Activated naive CD4-positive, alpha-beta T cell treated with anti-CD3 and anti-CD28 coated beads for 36 hours (primary cell): ENCODE measurements around the gene GJB6. TPM values are rescaled to one million over a fixed set of nuclear protein-coding genes. Genes with fewer than 3 reads are reported as not detected.

Source experiments
- CTCF ChIA-PET: fragments of 350-600 bp; sonication (Branson Sonifier 250); formaldehyde crosslinking; loops from one replicate; lab custom pipeline; 2021; ENCODE audit warnings: antibody characterized with exemption; lab: Charles Lee
- DNase-seq: peaks from one replicate; pipeline ENCODE4 v3.0.0-alpha.2; 2020
- H3K27ac Mint-ChIP-seq: one replicate; pipeline ENCODE4 v1.8.0; 2021; ENCODE audit warnings: mild to moderate bottlenecking, mixed read lengths
- H3K27me3 Mint-ChIP-seq: one replicate; pipeline ENCODE4 v1.8.0; 2021; ENCODE audit warnings: low read depth, mixed read lengths
- H3K36me3 Mint-ChIP-seq: one replicate; pipeline ENCODE4 v1.8.0; 2021; ENCODE audit warnings: low read depth, mixed read lengths
- H3K4me1 Mint-ChIP-seq: one replicate; pipeline ENCODE4 v1.8.0; 2021; ENCODE audit warnings: low read depth, mixed read lengths
- H3K4me3 Mint-ChIP-seq: one replicate; pipeline ENCODE4 v1.8.0; 2021; ENCODE audit warnings: mild to moderate bottlenecking, moderate library complexity, mixed read lengths
- H3K9me3 Mint-ChIP-seq: one replicate; pipeline ENCODE4 v1.8.0; 2021; ENCODE audit warnings: mixed read lengths
- intact Hi-C: fragments of 100-400 bp; cut with micrococcal nuclease; formaldehyde crosslinking; loops from one replicate; pipeline ENCODE4 v1.15.1; 2023
- total RNA-seq, 2 experiments: library from RNA; stranded (reverse); gene quantifications; one replicate each; pipeline ENCODE4 v1.2.3, GENCODE V29; 2021

The GJB6 gene
- total RNA-seq, 2 experiments from 2014 or later: 0.30 to 0.50 TPM

DNA sequence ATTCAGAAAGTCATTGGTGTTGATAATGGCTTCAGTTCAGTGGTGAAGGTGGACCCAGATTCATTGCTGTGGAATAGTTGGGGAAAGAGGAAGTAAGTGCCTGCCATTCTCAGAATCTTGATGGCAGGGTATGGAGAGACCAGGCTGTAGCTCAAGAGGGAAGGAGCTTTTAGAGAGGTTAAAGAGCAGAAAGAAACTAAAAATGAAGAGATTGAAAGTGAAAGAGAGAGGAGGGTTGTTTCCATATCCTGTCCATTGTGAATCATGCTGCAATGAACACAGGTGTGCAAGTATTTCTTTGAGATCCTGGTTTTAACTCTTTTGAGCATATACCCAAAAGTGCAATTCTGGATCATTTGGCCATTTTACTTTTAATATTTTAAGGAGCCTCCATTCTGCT is 12.5 kb downstream of the GJB6 start:
- no peak for DNase-seq

GRCh38 chr13:20217168-20217567 is 15.0 kb downstream of the GJB6 start:
- H3K4me1 Mint-ChIP-seq: peaks cover 17% of the 10 kb centered on the region
- DNase-seq: no peak
- intact Hi-C loops: no loop called here
- H3K27ac Mint-ChIP-seq: no peak overlapping the region
- CTCF ChIA-PET: interaction anchor here (0.6 to 0.8 kb wide), 2 partner anchors 35 to 268 kb away, joined by 3 to 4 read pairs; no protein-coding TSS in a partner anchor
- no peaks in the 10 kb centered on the region for H3K9me3 Mint-ChIP-seq
- H3K36me3 Mint-ChIP-seq: no peaks in the 10 kb centered on the region
- H3K4me3 Mint-ChIP-seq: no peak overlapping the region
- no peaks in the 10 kb centered on the region for H3K27me3 Mint-ChIP-seq

More for the DNA sequence above, 12.5 kb downstream of the GJB6 start:
- Mint-ChIP-seq H3K4me3 (peak overlapping the region; percentile 2), H3K27me3 (no peaks in the 10 kb centered on the region), H3K4me1 (peaks cover 17% of the 10 kb centered on the region), H3K27ac (peak overlapping the region; percentile 5), H3K9me3 (no peaks in the 10 kb centered on the region), H3K36me3 (no peaks in the 10 kb centered on the region)
- intact Hi-C loops: loop anchor here (1.0 to 2.0 kb wide), 2 partner anchors 25 to 200 kb away; no protein-coding TSS in a partner anchor
- CTCF ChIA-PET: interaction anchor here (1.3 kb wide), 1 partner anchor 22 kb away, joined by 10 read pairs; no protein-coding TSS in a partner anchor

- intact Hi-C loops: no loop called here
- H3K27me3 Mint-ChIP-seq: no peaks in the 10 kb centered on the region
- H3K4me3 Mint-ChIP-seq: no peak overlapping the region
- no peak overlapping the region for H3K27ac Mint-ChIP-seq
- no peaks in the 10 kb centered on the region for H3K9me3 Mint-ChIP-seq
- CTCF ChIA-PET: interaction anchor here (0.7 kb wide), 1 partner anchor 13 kb away, joined by 3 read pairs; no protein-coding TSS in a partner anchor
- no peaks in the 10 kb centered on the region for H3K4me1 Mint-ChIP-seq
- no peaks in the 10 kb centered on the region for H3K36me3 Mint-ChIP-seq
- no peak for DNase-seq
Measured at GRCh38 chr13:20209948-20210347, 22.2 kb downstream of the GJB6 start.

- intact Hi-C loops: no loop called here
- no peak for DNase-seq
- Mint-ChIP-seq H3K27ac (no peak overlapping the region), H3K4me1 (no peaks in the 10 kb centered on the region), H3K4me3 (no peak overlapping the region), H3K27me3 (no peaks in the 10 kb centered on the region), H3K9me3 (peaks cover under 1% of the 10 kb centered on the region), H3K36me3 (no peaks in the 10 kb centered on the region)
- CTCF ChIA-PET: no interaction called here
Measured at GRCh38 chr13:20206698-20207235, 25.4 kb downstream of the GJB6 start.

DNA sequence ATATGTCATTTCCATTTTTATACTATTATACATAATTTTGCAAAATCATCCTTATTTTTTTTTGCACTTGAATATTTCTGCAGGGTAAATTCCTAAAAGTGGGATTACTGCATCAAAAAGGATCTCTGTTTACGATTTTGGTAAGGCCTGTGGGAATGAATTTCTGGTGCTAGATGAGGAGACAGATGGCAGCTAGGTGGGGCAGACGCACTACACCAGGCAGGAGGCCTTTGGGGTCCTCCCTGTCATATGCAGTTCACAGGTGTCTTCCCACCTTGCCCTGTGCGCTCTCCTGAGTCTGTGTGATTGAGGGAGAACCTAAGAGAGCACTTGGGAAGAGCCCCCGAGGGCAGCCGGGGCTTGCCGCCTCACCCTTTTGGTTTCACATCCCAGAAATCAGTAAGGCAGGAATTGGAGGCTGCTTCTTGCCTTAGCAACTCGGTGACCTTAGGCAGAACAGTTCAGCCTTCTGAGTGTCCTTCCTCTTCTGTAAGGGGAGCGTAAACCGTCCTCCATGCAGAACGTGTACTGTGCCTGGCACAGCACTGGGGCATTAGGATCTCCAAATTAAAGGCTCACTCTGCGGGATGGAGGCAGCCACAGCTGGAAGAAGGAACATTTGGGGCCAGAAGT is 25.9 kb downstream of the GJB6 start:
- no peak for DNase-seq
- H3K4me3 Mint-ChIP-seq: no peak overlapping the region
- CTCF ChIA-PET: no interaction called here
- no peaks in the 10 kb centered on the region for H3K36me3 Mint-ChIP-seq
- intact Hi-C loops: no loop called here
- H3K27me3 Mint-ChIP-seq: no peaks in the 10 kb centered on the region
- no peak overlapping the region for H3K27ac Mint-ChIP-seq
- H3K4me1 Mint-ChIP-seq: no peaks in the 10 kb centered on the region
- H3K9me3 Mint-ChIP-seq: peaks cover 2% of the 10 kb centered on the region

DNA sequence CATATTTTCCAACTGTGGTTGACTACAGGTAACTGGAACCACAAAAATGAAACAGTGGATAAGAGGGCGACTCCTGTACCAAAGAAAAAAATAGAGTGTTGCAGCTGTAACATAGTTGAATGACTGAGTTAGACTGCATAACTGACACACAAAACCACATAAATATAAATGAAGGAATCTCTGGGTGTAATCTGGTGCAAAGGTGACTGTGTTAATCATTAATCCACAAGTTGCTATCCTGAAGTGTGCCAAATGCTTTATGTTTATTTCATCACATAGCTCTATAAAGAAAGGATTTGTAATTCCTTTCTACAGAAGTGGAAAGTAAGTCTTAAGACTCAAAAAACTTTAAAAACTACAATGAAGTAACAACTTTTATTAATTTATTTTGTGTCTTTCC is 33.3 kb downstream of the GJB6 start:
- Mint-ChIP-seq H3K27ac (no peak overlapping the region), H3K27me3 (peaks cover 36% of the 10 kb centered on the region), H3K4me3 (no peak overlapping the region), H3K4me1 (peaks cover 11% of the 10 kb centered on the region), H3K36me3 (no peaks in the 10 kb centered on the region), H3K9me3 (peaks cover 2% of the 10 kb centered on the region)
- intact Hi-C loops: loop anchor here (5.0 kb wide), 2 partner anchors 99 to 574 kb away; partner anchors contain the start of gene EEF1AKMT1
- CTCF ChIA-PET: interaction anchor here (0.7 to 3.5 kb wide), 2 partner anchors 278 to 295 kb away, joined by 3 to 20 read pairs; no protein-coding TSS in a partner anchor
- DNase-seq: no peak

DNA sequence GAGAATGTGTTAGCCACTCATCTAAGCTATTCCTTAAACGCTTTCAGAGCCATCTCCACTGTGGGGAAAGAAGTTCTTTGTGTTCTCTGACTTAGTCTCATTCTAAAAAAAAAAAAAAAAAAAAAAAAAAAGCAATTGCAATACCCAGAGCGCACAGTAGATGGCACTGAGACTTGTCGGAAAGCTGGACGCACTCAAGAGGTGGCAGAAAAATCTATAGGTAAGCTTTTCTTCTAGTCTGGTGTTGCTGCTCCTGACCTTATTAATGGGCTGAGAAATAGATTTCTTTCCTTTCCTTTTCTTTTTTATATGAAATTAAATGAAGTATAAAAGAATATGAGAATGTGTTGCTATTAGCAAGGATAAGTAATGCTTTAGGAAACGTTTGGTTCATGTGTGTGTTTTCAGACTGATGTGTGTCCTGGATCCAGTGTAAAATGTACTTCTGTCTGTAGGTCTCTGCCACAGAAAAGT is 34.7 kb downstream of the GJB6 start:
- H3K36me3 Mint-ChIP-seq: no peaks in the 10 kb centered on the region

DNA sequence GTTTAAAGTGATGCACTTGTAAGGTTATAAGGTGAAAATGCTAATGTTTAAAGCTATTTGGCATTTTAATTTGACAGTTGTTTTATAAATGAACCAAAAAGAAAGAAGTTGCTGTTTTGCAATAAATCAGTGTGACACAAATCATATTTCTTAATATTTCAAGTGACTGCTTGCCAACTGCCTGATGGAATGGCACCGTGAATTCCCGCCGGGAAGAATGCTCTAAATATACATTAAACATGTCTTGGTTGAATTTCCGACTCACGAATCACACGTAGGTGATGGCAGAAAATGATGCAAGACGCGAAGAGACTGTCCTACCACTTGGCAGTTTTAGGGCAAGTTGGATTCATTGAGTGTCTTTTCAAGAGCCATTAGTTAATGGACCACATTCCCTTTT is 36.3 kb downstream of the GJB6 start:
- DNase-seq: no peak
- Mint-ChIP-seq H3K27me3 (peaks cover 51% of the 10 kb centered on the region), H3K36me3 (no peaks in the 10 kb centered on the region), H3K4me3 (no peak overlapping the region), H3K9me3 (no peaks in the 10 kb centered on the region), H3K27ac (no peak overlapping the region), H3K4me1 (peaks cover 13% of the 10 kb centered on the region)
- CTCF ChIA-PET: interaction anchor here (0.6 to 2.1 kb wide), 6 partner anchors 10 to 349 kb away, joined by 3 to 9 read pairs (median 3); no protein-coding TSS in a partner anchor
- intact Hi-C loops: loop anchor here (2.0 to 5.0 kb wide), 5 partner anchors 23 to 576 kb away; partner anchors contain the start of gene EEF1AKMT1

More for the DNA sequence above, 34.7 kb downstream of the GJB6 start:
- Mint-ChIP-seq H3K9me3 (peaks cover 2% of the 10 kb centered on the region), H3K4me1 (peaks cover 13% of the 10 kb centered on the region), H3K27me3 (peaks cover 37% of the 10 kb centered on the region), H3K27ac (no peak overlapping the region), H3K4me3 (no peak overlapping the region)
- CTCF ChIA-PET: interaction anchor here (0.6 to 3.5 kb wide), 43 partner anchors 12 to 859 kb away, joined by 3 to 20 read pairs (median 3); no protein-coding TSS in a partner anchor
- peak; percentile 23 for DNase-seq
- intact Hi-C loops: loop anchor here (1.0 to 5.0 kb wide), 7 partner anchors 100 to 728 kb away; partner anchors contain the start of gene EEF1AKMT1

DNA sequence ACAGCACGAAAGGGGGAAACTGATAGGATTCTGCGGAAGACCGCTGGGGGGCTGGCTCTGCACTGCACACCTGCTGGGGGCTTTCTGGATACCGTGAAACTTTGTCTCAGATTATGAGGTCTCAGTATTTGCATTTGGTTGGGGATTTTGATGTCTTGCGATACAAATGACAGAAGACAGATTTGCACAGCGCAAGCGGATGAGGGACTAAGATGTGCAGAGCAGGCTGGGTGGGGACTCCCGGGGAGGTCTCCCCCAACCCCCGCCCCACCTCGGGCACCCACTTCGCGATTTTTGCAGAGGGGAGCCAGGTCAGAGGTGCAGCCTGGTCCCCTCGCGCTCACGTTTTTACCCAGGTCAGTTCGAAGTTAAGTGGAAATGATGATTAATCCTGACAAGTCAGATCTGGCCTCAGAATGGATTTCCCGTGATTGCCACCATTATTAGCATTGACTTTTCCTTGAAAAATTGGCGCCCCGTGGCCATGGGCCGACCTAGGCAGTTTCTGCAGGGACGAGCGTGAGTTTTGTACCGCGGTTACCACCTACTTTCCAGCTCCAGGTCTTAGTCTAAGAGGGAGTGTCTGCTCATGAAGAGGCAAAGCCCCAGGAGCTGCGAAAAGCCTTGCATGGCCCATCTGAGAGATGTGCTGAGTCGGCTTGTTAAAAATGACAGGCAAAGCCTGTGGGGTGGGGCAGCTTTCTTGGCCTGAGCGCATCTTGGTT is 38.0 kb downstream of the GJB6 start:
- H3K27me3 Mint-ChIP-seq: peaks cover 50% of the 10 kb centered on the region
- no peaks in the 10 kb centered on the region for H3K36me3 Mint-ChIP-seq
- intact Hi-C loops: loop anchor here (1.0 to 2.0 kb wide), 3 partner anchors 19 to 709 kb away; partner anchors contain the start of gene XPO4
- CTCF ChIA-PET: interaction anchor here (0.7 to 2.1 kb wide), 3 partner anchors 9 to 299 kb away, joined by 3 to 9 read pairs (median 6); no protein-coding TSS in a partner anchor
- peak overlapping the region; percentile 58 for H3K4me3 Mint-ChIP-seq
- no peak overlapping the region for H3K27ac Mint-ChIP-seq
- H3K9me3 Mint-ChIP-seq: no peaks in the 10 kb centered on the region
- peak; percentile 32 for DNase-seq
- H3K4me1 Mint-ChIP-seq: peaks cover 13% of the 10 kb centered on the region

DNA sequence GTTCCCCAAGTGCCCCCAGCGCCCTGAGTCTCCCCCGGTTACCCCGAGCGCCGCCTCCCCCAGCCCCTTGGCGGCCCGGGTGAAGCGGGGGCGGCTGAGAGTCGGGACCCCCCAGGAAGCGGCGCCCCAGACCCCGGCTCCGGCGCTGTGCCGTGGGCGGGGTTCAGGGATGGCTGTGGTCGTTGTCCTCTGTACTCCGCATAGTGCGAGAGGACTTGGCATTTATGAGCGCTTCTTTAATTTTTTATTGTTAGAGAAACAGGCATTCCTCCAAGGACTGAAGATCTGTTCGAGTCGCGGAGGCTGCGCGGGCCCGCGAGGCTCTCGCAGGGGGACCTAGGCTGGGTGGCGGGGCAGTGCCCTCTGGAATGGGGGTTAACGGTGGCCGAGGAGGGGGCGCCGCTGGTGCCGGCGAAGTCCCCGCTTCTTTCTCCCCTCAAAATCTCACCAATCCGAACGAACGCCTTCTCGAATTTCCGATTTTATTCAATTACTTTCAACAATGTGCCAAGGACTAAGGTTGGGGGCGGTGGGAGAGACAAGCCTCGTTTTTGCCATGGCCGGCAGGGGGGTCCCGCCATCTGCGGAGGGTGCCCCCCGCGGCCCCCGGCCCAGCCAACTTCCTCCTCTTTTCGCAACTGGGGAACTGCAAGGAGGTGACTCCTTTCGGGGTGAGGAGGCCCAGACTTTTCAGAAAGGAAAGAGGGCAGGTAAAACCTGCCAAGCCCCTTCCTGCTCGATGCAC is 38.8 kb downstream of the GJB6 start:
- H3K4me3 Mint-ChIP-seq: peak overlapping the region; percentile 58
- H3K9me3 Mint-ChIP-seq: no peaks in the 10 kb centered on the region
- no peaks in the 10 kb centered on the region for H3K36me3 Mint-ChIP-seq
- H3K27me3 Mint-ChIP-seq: peaks cover 48% of the 10 kb centered on the region
- peaks cover 13% of the 10 kb centered on the region for H3K4me1 Mint-ChIP-seq
- intact Hi-C loops: loop anchor here (1.0 to 2.0 kb wide), 2 partner anchors 18 to 709 kb away; partner anchors contain the start of gene XPO4
- DNase-seq: no peak
- H3K27ac Mint-ChIP-seq: no peak overlapping the region
- CTCF ChIA-PET: no interaction called here

DNA sequence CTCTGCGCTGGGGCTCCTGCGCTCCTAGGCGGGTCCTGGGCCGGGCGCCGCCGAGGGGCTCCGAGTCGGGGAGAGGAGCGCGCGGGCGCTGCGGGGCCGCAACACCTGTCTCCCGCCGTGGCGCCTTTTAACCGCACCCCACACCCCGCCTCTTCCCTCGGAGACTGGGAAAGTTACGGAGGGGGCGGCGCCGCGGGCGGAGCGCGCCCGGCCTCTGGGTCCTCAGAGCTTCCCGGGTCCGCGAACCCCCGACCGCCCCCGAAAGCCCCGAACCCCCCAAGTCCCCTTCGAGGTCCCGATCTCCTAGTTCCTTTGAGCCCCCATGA is 39.3 kb downstream of the GJB6 start, which contains the start of gene GJB2:
Gene GJB2, minus strand, starts transcription at position 103 of the 326 bp plus-strand sequence. CDS start 3,357 bp downstream, outside the sequence.
- Mint-ChIP-seq H3K27me3 (peaks cover 45% of the 10 kb centered on the region), H3K4me3 (peak within 1 kb of the TSS; percentile 65), H3K9me3 (no peaks in the 10 kb centered on the region), H3K27ac (no peak within 1 kb of the TSS), H3K4me1 (peaks cover 13% of the 10 kb centered on the region), H3K36me3 (no peaks in the 10 kb centered on the region)
- DNase-seq: peak; percentile 25
- intact Hi-C loops: loop anchor here (1.0 to 2.0 kb wide), 2 partner anchors 17 to 710 kb away; partner anchors contain the start of gene XPO4
- CTCF ChIA-PET: interaction anchor here (2.9 kb wide), 1 partner anchor 11 kb away, joined by 14 read pairs; no protein-coding TSS in a partner anchor
